Activated CD8-positive, alpha-beta T cell treated with anti-CD3 and anti-CD28 coated beads, Interleukin-2, amount 10 ng/mL, durations not matched to agents 7 days and 5 days (primary cell): ENCODE results near the gene GBGT1. TPM values are rescaled to one million over a fixed set of nuclear protein-coding genes. Genes with fewer than 3 reads are reported as not detected.

Experiments
- ATAC-seq: fragments of 150-1000 bp; cut with Tn5 transposase; one replicate; pipeline ENCODE4 v1.10.0; 2021; ENCODE audit warnings: moderate library complexity
- CTCF ChIA-PET: fragments of 350-600 bp; sonication (Branson Sonifier 250); formaldehyde crosslinking; loops from one replicate; lab custom pipeline; 2021; ENCODE audit warnings: antibody characterized with exemption; lab: Charles Lee
- POLR2A ChIA-PET: fragments of 350-600 bp; sonication (Branson Sonifier 250); formaldehyde crosslinking; loops from one replicate; lab custom pipeline; 2021; ENCODE audit warnings: antibody characterized with exemption; lab: Charles Lee
- DNase-seq: peaks from one replicate; pipeline ENCODE4 v3.0.0-alpha.2; 2020
- H3K27ac Mint-ChIP-seq: one replicate; pipeline ENCODE4 v1.8.0; 2021; ENCODE audit warnings: mild to moderate bottlenecking, mixed read lengths
- H3K27me3 Mint-ChIP-seq: one replicate; pipeline ENCODE4 v1.8.0; 2021; ENCODE audit warnings: low read depth, mixed read lengths
- H3K36me3 Mint-ChIP-seq: one replicate; pipeline ENCODE4 v1.8.0; 2021; ENCODE audit warnings: low read depth, mixed read lengths
- H3K4me1 Mint-ChIP-seq: one replicate; pipeline ENCODE4 v1.8.0; 2021; ENCODE audit warnings: low read depth, mixed read lengths
- H3K4me3 Mint-ChIP-seq: one replicate; pipeline ENCODE4 v1.8.0; 2021; ENCODE audit warnings: mild to moderate bottlenecking, mixed read lengths
- H3K9me3 Mint-ChIP-seq: one replicate; pipeline ENCODE4 v1.8.0; 2022; ENCODE audit warnings: mixed read lengths; ENCODE audit not compliant: insufficient read depth
- total RNA-seq, 2 experiments: library from RNA; stranded (reverse); gene quantifications; one replicate each; pipeline ENCODE4 v1.2.3, GENCODE V29; 2021

GBGT1 gene
- total RNA-seq, 2 experiments from 2014 or later, result 3.1 to 4.1 TPM

GRCh38 chr9:133188843-133189180 lies 25.1 kb upstream of the GBGT1 start:
- H3K4me1 Mint-ChIP-seq, result peaks cover 17% of the 10 kb centered on the region
- POLR2A ChIA-PET, result interaction anchor here (0.6 to 1.3 kb wide), 2 partner anchors 70 to 183 kb away, joined by 3 to 4 read pairs; no protein-coding TSS in a partner anchor
- CTCF ChIA-PET, result interaction anchor here (0.7 to 5.1 kb wide), 5 partner anchors 12 to 298 kb away, joined by 3 to 54 read pairs (median 4); no protein-coding TSS in a partner anchor

GRCh38 chr9:133188006-133188842 lies 24.5 kb upstream of the GBGT1 start:
- no peaks in the 10 kb centered on the region for H3K9me3 Mint-ChIP-seq
- no peak overlapping the region for H3K4me3 Mint-ChIP-seq
- ChIA-PET POLR2A (interaction anchor here (0.6 to 1.3 kb wide), 2 partner anchors 71 to 183 kb away, joined by 3 to 4 read pairs; no protein-coding TSS in a partner anchor), CTCF (interaction anchor here (0.7 to 5.1 kb wide), 7 partner anchors 12 to 299 kb away, joined by 3 to 54 read pairs (median 9); no protein-coding TSS in a partner anchor)
- peaks cover 17% of the 10 kb centered on the region for H3K4me1 Mint-ChIP-seq
- no peak for DNase-seq
- no peaks in the 10 kb centered on the region for H3K36me3 Mint-ChIP-seq
- H3K27me3 Mint-ChIP-seq, result peaks cover 28% of the 10 kb centered on the region
- no peak overlapping the region for H3K27ac Mint-ChIP-seq
- ATAC-seq, result no peak

More at GRCh38 chr9:133188843-133189180, 25.1 kb upstream of the GBGT1 start:
- H3K9me3 Mint-ChIP-seq, result no peaks in the 10 kb centered on the region
- ATAC-seq (no peak), DNase-seq (no peak)
- H3K27ac Mint-ChIP-seq, result no peak overlapping the region
- H3K36me3 Mint-ChIP-seq, result no peaks in the 10 kb centered on the region
- H3K27me3 Mint-ChIP-seq, result peaks cover 25% of the 10 kb centered on the region
- H3K4me3 Mint-ChIP-seq, result no peak overlapping the region

GRCh38 chr9:133187561-133188005 lies 23.9 kb upstream of the GBGT1 start:
- Mint-ChIP-seq H3K27me3 (peaks cover 33% of the 10 kb centered on the region), H3K4me1 (peaks cover 17% of the 10 kb centered on the region), H3K36me3 (no peaks in the 10 kb centered on the region), H3K4me3 (no peak overlapping the region), H3K27ac (no peak overlapping the region), H3K9me3 (no peaks in the 10 kb centered on the region)
- ChIA-PET CTCF (interaction anchor here (1.0 to 5.1 kb wide), 10 partner anchors 11 to 299 kb away, joined by 3 to 54 read pairs (median 11); partner anchors contain the start of genes MED22 and RPL7A), POLR2A (interaction anchor here (1.3 kb wide), 1 partner anchor 184 kb away, joined by 3 read pairs; no protein-coding TSS in a partner anchor)
- DNase-seq, result no peak
- no peak for ATAC-seq

GRCh38 chr9:133186736-133187135 lies 23.0 kb upstream of the GBGT1 start:
- peaks cover 37% of the 10 kb centered on the region for H3K27me3 Mint-ChIP-seq
- POLR2A ChIA-PET, result interaction anchor here (0.6 to 0.8 kb wide), 3 partner anchors 37 to 1365 kb away, joined by 3 read pairs; partner anchors contain the start of genes MED22 and RPL7A

GRCh38 chr9:133184971-133185370 lies 21.3 kb upstream of the GBGT1 start:
- peaks cover 17% of the 10 kb centered on the region for H3K4me1 Mint-ChIP-seq
- H3K9me3 Mint-ChIP-seq, result no peaks in the 10 kb centered on the region
- ChIA-PET POLR2A (no interaction called here), CTCF (interaction anchor here (1.4 to 5.1 kb wide), 12 partner anchors 8 to 302 kb away, joined by 3 to 54 read pairs (median 11); partner anchors contain the start of genes GTF3C5, REXO4, SURF1 and SURF2)
- DNase-seq, result peak; percentile 69
- peak overlapping the region; percentile 38 for H3K4me3 Mint-ChIP-seq
- ATAC-seq, result peak; percentile 56
- no peaks in the 10 kb centered on the region for H3K36me3 Mint-ChIP-seq
- H3K27me3 Mint-ChIP-seq, result peaks cover 41% of the 10 kb centered on the region
- no peak overlapping the region for H3K27ac Mint-ChIP-seq

More at GRCh38 chr9:133186736-133187135, 23.0 kb upstream of the GBGT1 start:
- H3K36me3 Mint-ChIP-seq, result no peaks in the 10 kb centered on the region
- CTCF ChIA-PET, result interaction anchor here (0.6 to 5.1 kb wide), 24 partner anchors 10 to 301 kb away, joined by 3 to 54 read pairs (median 8); partner anchors contain the start of genes MED22, REXO4, RPL7A and SURF1
- DNase-seq, result no peak
- H3K4me3 Mint-ChIP-seq, result no peak overlapping the region
- H3K27ac Mint-ChIP-seq, result no peak overlapping the region
- peaks cover 17% of the 10 kb centered on the region for H3K4me1 Mint-ChIP-seq
- no peak for ATAC-seq
- H3K9me3 Mint-ChIP-seq, result no peaks in the 10 kb centered on the region

GRCh38 chr9:133182151-133182550 lies 18.4 kb upstream of the GBGT1 start:
- H3K27me3 Mint-ChIP-seq, result peaks cover 39% of the 10 kb centered on the region
- POLR2A ChIA-PET, result no interaction called here

GRCh38 chr9:133181561-133181960 lies 17.8 kb upstream of the GBGT1 start:
- ChIA-PET CTCF (interaction anchor here (1.0 to 1.8 kb wide), 9 partner anchors 8 to 189 kb away, joined by 3 to 8 read pairs (median 3); no protein-coding TSS in a partner anchor), POLR2A (interaction anchor here (0.7 kb wide), 1 partner anchor 188 kb away, joined by 3 read pairs; no protein-coding TSS in a partner anchor)
- Mint-ChIP-seq H3K27ac (no peak overlapping the region), H3K27me3 (peaks cover 37% of the 10 kb centered on the region), H3K36me3 (no peaks in the 10 kb centered on the region), H3K4me1 (peaks cover 17% of the 10 kb centered on the region), H3K9me3 (no peaks in the 10 kb centered on the region), H3K4me3 (no peak overlapping the region)
- no peak for ATAC-seq
- no peak for DNase-seq

More at GRCh38 chr9:133182151-133182550, 18.4 kb upstream of the GBGT1 start:
- ATAC-seq (no peak), DNase-seq (no peak)
- no peak overlapping the region for H3K4me3 Mint-ChIP-seq
- peaks cover 17% of the 10 kb centered on the region for H3K4me1 Mint-ChIP-seq
- no peaks in the 10 kb centered on the region for H3K9me3 Mint-ChIP-seq
- H3K27ac Mint-ChIP-seq, result no peak overlapping the region
- no peaks in the 10 kb centered on the region for H3K36me3 Mint-ChIP-seq
- CTCF ChIA-PET, result interaction anchor here (1.1 to 1.8 kb wide), 5 partner anchors 17 to 160 kb away, joined by 3 to 8 read pairs (median 3); no protein-coding TSS in a partner anchor

- no peaks in the 10 kb centered on the region for H3K9me3 Mint-ChIP-seq
- ChIA-PET CTCF (interaction anchor here (0.8 to 1.8 kb wide), 14 partner anchors 9 to 190 kb away, joined by 3 to 8 read pairs (median 3); no protein-coding TSS in a partner anchor), POLR2A (interaction anchor here (0.7 kb wide), 1 partner anchor 189 kb away, joined by 3 read pairs; no protein-coding TSS in a partner anchor)
- no peak overlapping the region for H3K4me3 Mint-ChIP-seq
- H3K36me3 Mint-ChIP-seq, result no peaks in the 10 kb centered on the region
- ATAC-seq, result no peak
- H3K27me3 Mint-ChIP-seq, result peaks cover 35% of the 10 kb centered on the region
- H3K4me1 Mint-ChIP-seq, result peaks cover 14% of the 10 kb centered on the region
- H3K27ac Mint-ChIP-seq, result no peak overlapping the region
- DNase-seq, result no peak
Measured at GRCh38 chr9:133180953-133181352, 17.2 kb upstream of the GBGT1 start.

- no peak for ATAC-seq
- POLR2A ChIA-PET, result no interaction called here
- Mint-ChIP-seq H3K27me3 (peaks cover 21% of the 10 kb centered on the region), H3K27ac (no peak overlapping the region), H3K4me1 (no peaks in the 10 kb centered on the region), H3K4me3 (no peak overlapping the region), H3K36me3 (no peaks in the 10 kb centered on the region), H3K9me3 (no peaks in the 10 kb centered on the region)
- CTCF ChIA-PET, result interaction anchor here (1.7 to 6.7 kb wide), 2 partner anchors 14 to 66 kb away, joined by 6 to 54 read pairs; no protein-coding TSS in a partner anchor
- DNase-seq, result no peak
Measured at GRCh38 chr9:133173056-133173455, 9.3 kb upstream of the GBGT1 start.

- peaks cover 11% of the 10 kb centered on the region for H3K27me3 Mint-ChIP-seq
- H3K27ac Mint-ChIP-seq, result no peak overlapping the region
- H3K4me3 Mint-ChIP-seq, result no peak overlapping the region
- ATAC-seq, result no peak
- no peaks in the 10 kb centered on the region for H3K36me3 Mint-ChIP-seq
- CTCF ChIA-PET, result interaction anchor here (0.6 to 1.7 kb wide), 2 partner anchors 13 to 68 kb away, joined by 3 to 6 read pairs; no protein-coding TSS in a partner anchor
- DNase-seq, result no peak
- H3K9me3 Mint-ChIP-seq, result no peaks in the 10 kb centered on the region
- POLR2A ChIA-PET, result no interaction called here
- H3K4me1 Mint-ChIP-seq, result no peaks in the 10 kb centered on the region
Measured at GRCh38 chr9:133171161-133171961, 7.6 kb upstream of the GBGT1 start.

- Mint-ChIP-seq H3K36me3 (no peaks in the 10 kb centered on the region), H3K4me3 (no peak overlapping the region), H3K27ac (no peak overlapping the region), H3K4me1 (no peaks in the 10 kb centered on the region), H3K9me3 (no peaks in the 10 kb centered on the region), H3K27me3 (peaks cover 13% of the 10 kb centered on the region)
- DNase-seq, result no peak
- ChIA-PET POLR2A (no interaction called here), CTCF (no interaction called here)
- ATAC-seq, result no peak
Measured at GRCh38 chr9:133170716-133171115, 7.0 kb upstream of the GBGT1 start.
